ENCODE measurements around the gene TAF1C. TPM values are rescaled to one million over a fixed set of nuclear protein-coding genes. Genes with fewer than 3 reads are reported as not detected.

The TAF1C gene
- total and polyA plus RNA-seq, 10 of the 15 experiments (the other 5 are each of a cell fraction or from before 2014, with no cell fraction given): 0.98 to 40.1 (median 15.4) TPM

DNA sequence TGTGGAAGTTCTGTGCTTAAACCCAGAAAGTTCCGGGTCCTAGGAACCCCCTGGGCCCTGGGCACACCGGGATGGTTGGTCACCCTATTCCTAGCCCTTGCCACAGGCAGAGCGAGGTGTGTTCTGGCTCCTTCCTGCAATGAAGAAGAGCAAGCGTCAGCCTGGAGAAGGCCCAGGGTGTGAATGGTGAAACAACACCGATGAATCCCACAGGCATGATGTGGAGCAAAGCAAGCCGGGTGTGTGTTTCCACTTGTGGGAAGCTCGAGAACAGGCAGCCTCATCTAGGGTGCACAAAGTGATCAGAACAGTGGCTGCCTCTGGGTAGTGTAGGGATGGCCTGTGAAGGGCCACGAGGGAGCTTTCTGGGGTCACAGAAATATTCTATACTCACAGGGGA lies 39.2 kb upstream of the TAF1C start:
- CTCF ChIA-PET: no interaction called here
- peaks cover 0 to 1% of the 10 kb centered on the region in 2 experiments; a peak in 2 of 4 replicates for H3K27me3 ChIP-seq (replicated peaks in 1 of 2; ENCODE audit: control insufficient read depth in 2 of 2, insufficient read depth in 2 of 2, low read length in 1 of 2)
- RAD21 ChIA-PET (ENCODE audit: unreplicated experiment): no interaction called here
- SMC1A ChIA-PET (ENCODE audit: uncharacterized antibody, unreplicated experiment): no interaction called here
- H3K4me2 ChIP-seq (ENCODE audit: control insufficient read depth, insufficient read depth): no peak overlapping the region
- no peak overlapping the region for H3K27ac ChIP-seq (ENCODE audit: control insufficient read depth, insufficient read depth)
- H3K4me1 ChIP-seq (ENCODE audit: control insufficient read depth, insufficient read depth, low read length): no peaks in the 10 kb centered on the region
- no peak overlapping the region for H2AFZ ChIP-seq (ENCODE audit: control insufficient read depth, low read depth, low read length)
- WGBS (ENCODE audit: insufficient coverage, insufficient replicate concordance, low lambda C conversion rate, missing lambda C conversion rate): 26% methylated on average over 8 of the region's 8 CpGs
- no peaks in the 10 kb centered on the region for H4K20me1 ChIP-seq (ENCODE audit: control insufficient read depth, insufficient read depth)
- intact Hi-C loops (cut with micrococcal nuclease; ENCODE audit: unreplicated experiment): no loop called here
- FAIRE-seq (no peak), ATAC-seq (no peak), DNase-seq (ENCODE audit: low read depth, low spot score) (no peak)
- no TSS peak for BruUV-seq (replicated peaks)
- POLR2A ChIA-PET: no interaction called here
- no peaks in the 10 kb centered on the region for H3K36me3 ChIP-seq (ENCODE audit: control insufficient read depth in 2 of 2, insufficient read depth in 2 of 2, low read length in 1 of 2)
- in situ Hi-C loops (cut with MboI): no loop called here
- no peak overlapping the region for H3K9ac ChIP-seq (ENCODE audit: control insufficient read depth, insufficient read depth, low read length)
- H3K79me2 ChIP-seq (ENCODE audit: control insufficient read depth, insufficient read depth, low read length): no peaks in the 10 kb centered on the region
- no peak overlapping the region for H3K4me3 ChIP-seq
- TF ChIP-seq KLF5 (IDR thresholded peaks at IDR 0.05; ENCODE audit: partially characterized antibody) (no peak), ZBED1 (IDR thresholded peaks at IDR 0.05; ENCODE audit: borderline replicate concordance) (no peak), E2F4 (IDR thresholded peaks at IDR 0.05; ENCODE audit: low read depth, low read length) (no peak), FOXK2 (IDR thresholded peaks at IDR 0.05) (no peak), ZZZ3 (IDR thresholded peaks at IDR 0.05; ENCODE audit: control insufficient read depth, insufficient read length, low read depth) (no peak), ATF3 (IDR thresholded peaks at IDR 0.05; ENCODE audit: borderline replicate concordance, extremely low read depth, low read depth, low read length) (no peak), EGR1 (IDR thresholded peaks at IDR 0.05; ENCODE audit: borderline replicate concordance in 1 of 2, low read depth in 2 of 2, low read length in 2 of 2) (no peak), BHLHE40 (IDR thresholded peaks at IDR 0.05; ENCODE audit: borderline replicate concordance in 1 of 2, low read depth in 2 of 2, low read length in 1 of 2) (no peak), TAF1 (IDR thresholded peaks at IDR 0.05; ENCODE audit: borderline replicate concordance, low read depth, low read length) (no peak), CHD2 (IDR thresholded peaks at IDR 0.05; ENCODE audit: borderline replicate concordance, low read depth, low read length) (no peak), HDAC2 (IDR thresholded peaks at IDR 0.05) (no peak), FOXM1 (IDR thresholded peaks at IDR 0.05; ENCODE audit: low read depth, low read length) (no peak)
- H3K9me3 ChIP-seq (replicated peaks; ENCODE audit: control insufficient read depth, insufficient read depth, low read length): no peaks in the 10 kb centered on the region
